Effector memory CD8-positive, alpha-beta T cell (primary cell): ENCODE measurements around the gene PPP1R3G.
A peak's percentile ranks its signal among the peaks of the same experiment; 100 is the strongest.

Experiments
- ATAC-seq: fragments of 150-1000 bp; cut with Tn5 transposase; replicated peaks from 2 replicates; pipeline ENCODE4 v1.10.0; 2021; ENCODE audit warnings: mild to moderate bottlenecking, moderate library complexity
- DNase-seq, 3 experiments: peaks; one replicate each; pipeline ENCODE4 v3.0.0; 2021
- H3K27ac Mint-ChIP-seq, 2 donors: one replicate each; pipeline ENCODE4 v1.8.0; 2022; ENCODE audit warnings: mild to moderate bottlenecking in 2 of 2, mixed read lengths in 2 of 2, moderate library complexity in 2 of 2
- H3K27me3 Mint-ChIP-seq, 2 donors: one replicate each; pipeline ENCODE4 v1.8.0; 2022; ENCODE audit warnings: mixed read lengths in 2 of 2
- H3K36me3 Mint-ChIP-seq: one replicate; pipeline ENCODE4 v1.8.0; 2022; ENCODE audit warnings: mild to moderate bottlenecking, moderate library complexity, mixed read lengths; ENCODE audit not compliant: insufficient read depth
- H3K4me1 Mint-ChIP-seq, 2 donors: one replicate each; pipeline ENCODE4 v1.8.0; 2022; ENCODE audit warnings: low read depth in 2 of 2, mixed read lengths in 2 of 2
- H3K4me3 Mint-ChIP-seq, 2 donors: one replicate each; pipeline ENCODE4 v1.8.0; 2022; ENCODE audit warnings: mild to moderate bottlenecking in 2 of 2, mixed read lengths in 2 of 2, moderate library complexity in 2 of 2
- H3K9me3 Mint-ChIP-seq, 2 donors: one replicate each; pipeline ENCODE4 v1.8.0; 2022; ENCODE audit warnings: mixed read lengths in 2 of 2
- total RNA-seq, 9 experiments: gene quantifications; one replicate each; lab custom pipeline; 2026; lab: John Stamatoyannopoulos, UW

Gene PPP1R3G
- 0 reads per million in 9 experiments for total RNA-seq

DNA sequence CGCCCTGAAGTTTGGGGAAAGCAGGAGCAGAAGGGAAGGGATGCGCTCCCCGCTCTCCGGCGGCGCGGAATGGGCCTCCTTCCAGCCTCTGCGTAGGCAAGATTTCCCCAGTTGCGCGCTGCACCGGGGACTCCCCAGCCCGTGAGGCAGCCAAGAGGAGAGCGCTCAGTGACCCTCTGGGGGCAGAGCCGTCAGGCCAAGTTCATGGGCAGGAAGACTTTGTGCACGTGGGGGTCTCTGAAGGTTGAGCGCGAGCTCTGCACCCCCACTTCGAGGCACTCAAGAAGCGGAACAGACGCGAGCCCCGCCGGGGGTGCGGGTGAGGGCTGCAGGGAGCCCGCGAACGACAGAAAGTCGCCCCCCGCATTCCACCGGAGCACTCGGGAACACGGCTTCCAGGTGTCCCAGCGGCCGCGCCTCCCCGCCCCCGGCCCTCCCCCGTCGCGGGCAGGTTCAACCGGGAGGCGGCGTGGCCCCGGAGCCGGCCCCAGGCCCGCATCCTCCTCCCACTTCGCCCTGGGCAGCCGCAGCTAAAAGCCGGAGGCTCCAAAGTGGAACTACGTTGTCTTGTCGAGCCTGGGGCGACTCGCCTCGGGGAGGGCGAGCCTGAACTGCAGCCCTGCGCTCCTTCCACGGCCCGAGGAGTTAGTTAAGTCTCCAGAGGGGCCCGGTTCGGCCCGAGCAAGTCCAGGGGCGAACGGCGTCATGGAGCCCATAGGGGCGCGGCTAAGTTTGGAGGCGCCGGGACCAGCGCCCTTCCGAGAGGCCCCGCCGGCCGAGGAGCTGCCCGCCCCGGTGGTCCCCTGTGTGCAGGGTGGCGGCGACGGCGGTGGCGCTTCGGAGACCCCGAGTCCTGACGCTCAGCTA is at the start of gene PPP1R3G:
Gene PPP1R3G (plus strand): TSS at position 561 of the 867 bp plus-strand sequence. CDS start 145 bp downstream, at position 706.
- no peak for ATAC-seq
- H3K27ac Mint-ChIP-seq: no peak within 1 kb of the TSS

DNA sequence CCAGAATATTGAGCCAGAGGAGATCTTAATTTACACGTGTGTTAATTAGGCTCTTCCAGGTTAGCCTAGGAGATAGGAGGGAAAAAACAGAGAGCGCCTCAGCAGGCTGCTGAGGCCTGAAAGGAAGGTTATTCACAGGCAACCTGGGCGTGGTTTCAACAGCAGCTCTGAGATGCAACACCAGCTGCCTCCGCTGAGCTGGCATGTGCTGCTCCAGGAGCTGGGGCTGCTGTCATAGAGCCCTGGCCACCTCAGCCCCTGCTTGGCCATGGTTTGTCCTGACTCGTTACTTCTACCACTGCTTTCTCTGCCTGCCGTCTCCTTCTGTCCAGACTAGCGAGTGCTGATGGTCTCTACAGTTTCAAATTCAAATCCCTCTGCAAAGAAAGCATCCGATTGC is 48.9 kb upstream of the PPP1R3G start:
- no peak for DNase-seq
- H3K27ac Mint-ChIP-seq: no peak overlapping the region
- peaks cover 0 to 7% of the 10 kb centered on the region in 2 donors for H3K27me3 Mint-ChIP-seq
- no peaks in the 10 kb centered on the region for H3K36me3 Mint-ChIP-seq
- H3K4me3 Mint-ChIP-seq: no peak overlapping the region
- H3K9me3 Mint-ChIP-seq: no peaks in the 10 kb centered on the region
- no peak for ATAC-seq
- H3K4me1 Mint-ChIP-seq: no peaks in the 10 kb centered on the region

More for the DNA sequence above, at the start of gene PPP1R3G:
- no peaks in the 10 kb centered on the region for H3K9me3 Mint-ChIP-seq
- H3K4me3 Mint-ChIP-seq: peak within 1 kb of the TSS in 1 of 2 donors; percentile 42
- no peaks in the 10 kb centered on the region for H3K36me3 Mint-ChIP-seq
- H3K4me1 Mint-ChIP-seq: no peaks in the 10 kb centered on the region
- no peak for DNase-seq
- H3K27me3 Mint-ChIP-seq: peaks cover 42 to 58% of the 10 kb centered on the region in 2 donors

DNA sequence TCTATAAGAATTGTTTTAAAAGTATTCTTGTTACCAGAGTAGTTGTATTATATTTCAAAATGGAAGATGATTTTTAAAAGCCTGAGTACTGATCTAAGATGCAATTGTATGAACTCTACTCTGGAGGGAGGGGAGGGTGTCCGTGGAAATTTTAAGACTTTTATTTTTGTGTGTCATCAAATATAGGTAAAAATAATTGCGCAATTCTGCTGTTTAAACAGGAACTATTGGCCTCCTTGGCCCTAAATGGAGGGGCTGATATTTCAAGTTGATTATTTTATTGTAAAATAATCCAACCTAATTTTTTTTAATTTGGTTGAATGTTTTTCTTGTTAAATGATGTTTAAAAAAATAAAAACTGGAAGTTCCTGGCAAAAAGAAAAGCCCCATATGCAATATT is 43.2 kb upstream of the PPP1R3G start:
- ATAC-seq (no peak), DNase-seq (no peak)
- no peak overlapping the region for H3K4me3 Mint-ChIP-seq
- H3K36me3 Mint-ChIP-seq: peaks cover 3% of the 10 kb centered on the region
- H3K9me3 Mint-ChIP-seq: no peaks in the 10 kb centered on the region
- no peak overlapping the region for H3K27ac Mint-ChIP-seq
- H3K27me3 Mint-ChIP-seq: no peaks in the 10 kb centered on the region
- H3K4me1 Mint-ChIP-seq: no peaks in the 10 kb centered on the region

DNA sequence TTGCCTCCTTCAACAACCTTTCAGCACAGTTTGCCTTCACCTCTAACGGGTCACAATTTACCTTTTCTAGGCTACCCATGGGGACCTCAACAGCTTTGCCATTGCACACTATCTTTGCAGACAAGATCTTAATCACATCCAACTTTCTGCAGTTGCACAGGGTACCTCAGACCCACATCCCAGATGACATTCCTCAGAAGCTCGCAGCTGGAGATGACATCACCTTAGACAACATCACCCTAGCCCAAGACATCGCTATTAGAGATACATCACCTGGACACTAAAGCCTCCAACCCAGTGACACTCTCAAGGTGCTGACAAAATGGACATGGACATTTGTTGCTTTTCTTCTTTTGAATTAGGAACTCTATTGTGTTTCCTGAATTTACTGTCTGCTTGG is 42.7 kb upstream of the PPP1R3G start:
- H3K4me1 Mint-ChIP-seq: no peaks in the 10 kb centered on the region
- no peak overlapping the region for H3K27ac Mint-ChIP-seq
- no peak overlapping the region for H3K4me3 Mint-ChIP-seq
- no peak for DNase-seq
- peaks cover 0 to 3% of the 10 kb centered on the region in 2 donors for H3K27me3 Mint-ChIP-seq
- H3K36me3 Mint-ChIP-seq: peaks cover 3% of the 10 kb centered on the region
- ATAC-seq: no peak
- H3K9me3 Mint-ChIP-seq: no peaks in the 10 kb centered on the region

DNA sequence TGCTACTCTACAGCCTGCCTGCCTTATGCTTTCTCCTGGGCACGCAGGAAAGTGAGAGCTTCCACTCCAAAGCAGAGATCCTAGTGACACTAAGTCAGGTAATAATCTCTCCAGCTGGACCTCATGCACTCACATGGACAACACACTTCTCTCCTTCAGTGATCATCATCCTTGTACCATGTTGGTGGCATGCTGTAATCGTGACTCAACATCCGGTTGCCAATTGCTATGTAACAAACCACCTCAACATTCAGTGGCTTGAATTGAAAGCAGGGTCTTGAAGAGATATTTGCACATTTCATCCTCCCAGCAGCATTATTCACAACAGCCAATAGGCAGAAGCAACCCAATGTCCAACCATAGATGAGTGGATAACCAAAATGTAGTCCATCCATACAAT is 40.3 kb upstream of the PPP1R3G start:
- no peak overlapping the region for H3K27ac Mint-ChIP-seq
- no peak overlapping the region for H3K4me3 Mint-ChIP-seq
- peaks cover 11 to 26% of the 10 kb centered on the region in 2 donors for H3K27me3 Mint-ChIP-seq
- H3K9me3 Mint-ChIP-seq: peaks cover 3 to 8% of the 10 kb centered on the region in 2 donors
- peaks cover 3% of the 10 kb centered on the region for H3K36me3 Mint-ChIP-seq
- no peak for DNase-seq
- no peak for ATAC-seq
- no peaks in the 10 kb centered on the region for H3K4me1 Mint-ChIP-seq

DNA sequence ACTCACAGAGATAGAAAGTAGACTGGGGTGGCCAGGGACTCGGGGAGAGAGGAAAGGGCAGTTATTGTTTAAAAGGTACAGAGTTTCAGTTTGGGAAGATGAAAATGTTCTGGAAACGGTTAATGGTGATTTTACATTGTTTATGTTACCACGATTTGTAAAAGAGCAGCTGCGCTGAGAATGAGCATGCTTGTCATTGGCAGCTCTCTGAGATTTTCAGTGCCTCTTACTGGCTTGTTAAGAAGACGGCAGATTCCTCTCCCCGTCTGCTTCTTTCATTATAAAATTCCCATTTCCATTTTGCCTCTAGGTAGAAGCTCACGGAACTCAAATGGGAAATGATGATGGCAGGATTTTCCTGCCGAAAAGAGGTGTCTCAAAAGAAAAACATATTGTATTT is 39.7 kb upstream of the PPP1R3G start:
- H3K27ac Mint-ChIP-seq: no peak overlapping the region
- H3K27me3 Mint-ChIP-seq: peaks cover 11 to 26% of the 10 kb centered on the region in 2 donors
- peaks cover 3 to 9% of the 10 kb centered on the region in 2 donors for H3K9me3 Mint-ChIP-seq
- ATAC-seq (no peak), DNase-seq (no peak)
- H3K4me1 Mint-ChIP-seq: no peaks in the 10 kb centered on the region
- H3K4me3 Mint-ChIP-seq: no peak overlapping the region
- peaks cover 3% of the 10 kb centered on the region for H3K36me3 Mint-ChIP-seq

DNA sequence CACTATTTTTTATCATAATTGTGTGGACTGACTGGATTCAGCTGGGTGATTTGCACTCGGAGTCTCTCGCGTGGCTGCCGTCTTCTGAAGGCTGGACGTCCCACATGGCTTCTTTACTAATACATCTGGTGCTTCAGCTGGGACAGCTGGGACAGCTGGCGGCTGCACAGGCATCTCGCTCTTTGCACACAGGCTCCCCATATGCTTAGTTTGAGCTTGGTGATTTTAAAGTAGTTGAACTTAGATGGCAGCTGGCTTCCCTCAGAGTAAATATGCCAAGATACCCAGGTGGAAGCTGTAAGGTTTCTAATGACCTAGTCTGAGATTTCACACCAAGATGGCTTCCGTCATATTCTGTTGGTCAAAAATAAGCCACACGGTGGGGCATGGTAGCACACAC is 38.7 kb upstream of the PPP1R3G start:
- H3K4me3 Mint-ChIP-seq: no peak overlapping the region
- no peak for DNase-seq
- peaks cover 11 to 35% of the 10 kb centered on the region in 2 donors for H3K27me3 Mint-ChIP-seq
- H3K36me3 Mint-ChIP-seq: peaks cover 3% of the 10 kb centered on the region
- ATAC-seq: no peak
- H3K9me3 Mint-ChIP-seq: peaks cover 9 to 19% of the 10 kb centered on the region in 2 donors
- H3K4me1 Mint-ChIP-seq: no peaks in the 10 kb centered on the region
- no peak overlapping the region for H3K27ac Mint-ChIP-seq

DNA sequence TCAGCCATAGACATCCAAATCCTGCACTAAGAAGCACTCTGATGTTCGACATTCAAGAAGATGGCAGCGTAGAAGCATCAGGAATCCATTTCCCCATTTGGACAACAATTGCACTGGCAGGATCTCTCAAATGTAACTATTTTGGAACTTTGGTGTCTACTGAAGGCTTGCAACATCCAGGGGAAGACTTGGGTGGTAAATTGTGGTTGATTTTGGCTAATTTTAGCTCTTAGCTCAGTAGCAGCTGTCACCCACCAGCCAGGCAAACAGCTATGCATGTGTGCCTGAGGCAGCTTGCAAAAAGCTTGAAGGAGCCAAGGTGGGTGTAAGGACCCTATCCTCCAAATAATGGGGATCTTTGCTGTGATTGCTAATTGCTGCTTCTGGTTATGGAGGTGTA is 35.1 kb upstream of the PPP1R3G start:
- peaks cover 11 to 52% of the 10 kb centered on the region in 2 donors for H3K27me3 Mint-ChIP-seq
- no peak for ATAC-seq

DNA sequence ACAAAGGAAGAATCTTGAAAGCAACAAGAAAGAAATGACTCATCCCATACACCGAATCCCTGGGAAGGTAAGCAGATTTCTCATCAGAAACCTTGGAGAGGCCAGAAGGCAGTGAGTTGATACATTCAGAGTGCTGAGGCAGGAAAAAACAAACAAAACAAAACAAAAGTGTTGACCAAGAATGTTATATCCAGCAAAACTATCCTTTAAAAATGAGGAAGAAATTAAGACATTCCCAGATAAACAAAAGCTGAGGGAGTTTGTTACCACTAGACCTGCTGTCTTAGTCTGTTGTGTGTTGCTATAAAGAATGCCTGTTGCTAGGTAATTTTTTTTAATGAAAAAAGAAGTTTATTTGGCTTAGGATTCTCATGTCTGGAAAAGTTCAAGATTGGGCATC is 33.7 kb upstream of the PPP1R3G start:
- Mint-ChIP-seq H3K4me1 (no peaks in the 10 kb centered on the region), H3K4me3 (no peak overlapping the region), H3K27ac (no peak overlapping the region), H3K27me3 (peaks cover 11 to 52% of the 10 kb centered on the region in 2 donors), H3K9me3 (peaks cover 10 to 20% of the 10 kb centered on the region in 2 donors), H3K36me3 (peaks cover 3% of the 10 kb centered on the region)
- no peak for DNase-seq
- ATAC-seq: no peak

More for the DNA sequence above, 35.1 kb upstream of the PPP1R3G start:
- Mint-ChIP-seq H3K9me3 (peaks cover 10 to 20% of the 10 kb centered on the region in 2 donors), H3K4me1 (no peaks in the 10 kb centered on the region), H3K27ac (no peak overlapping the region), H3K4me3 (no peak overlapping the region), H3K36me3 (no peaks in the 10 kb centered on the region)
- DNase-seq: no peak

DNA sequence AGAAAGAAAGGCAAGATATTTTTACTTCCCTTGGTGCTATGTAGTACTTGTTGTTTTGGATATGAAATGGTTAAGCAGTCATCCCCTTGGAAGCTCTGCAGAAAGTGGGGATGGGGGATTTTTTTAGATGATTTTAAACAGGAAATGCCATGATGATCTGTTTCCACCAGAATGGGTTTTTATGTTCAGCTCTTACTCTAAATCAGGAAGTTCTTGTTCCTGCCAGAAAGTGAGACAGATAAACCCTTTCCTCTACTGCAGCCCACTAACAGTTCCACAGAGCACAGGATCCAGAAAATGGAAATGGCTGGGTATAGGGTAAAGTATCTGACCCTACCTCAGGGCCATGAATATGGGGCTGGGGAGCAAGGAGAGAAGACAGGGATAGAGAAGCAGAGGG is 32.1 kb upstream of the PPP1R3G start:
- peaks cover 10 to 20% of the 10 kb centered on the region in 2 donors for H3K9me3 Mint-ChIP-seq
- H3K4me1 Mint-ChIP-seq: no peaks in the 10 kb centered on the region
- no peak overlapping the region for H3K4me3 Mint-ChIP-seq
- peaks cover 3% of the 10 kb centered on the region for H3K36me3 Mint-ChIP-seq
- DNase-seq (no peak), ATAC-seq (no peak)
- H3K27me3 Mint-ChIP-seq: peaks cover 13 to 44% of the 10 kb centered on the region in 2 donors
- H3K27ac Mint-ChIP-seq: no peak overlapping the region

DNA sequence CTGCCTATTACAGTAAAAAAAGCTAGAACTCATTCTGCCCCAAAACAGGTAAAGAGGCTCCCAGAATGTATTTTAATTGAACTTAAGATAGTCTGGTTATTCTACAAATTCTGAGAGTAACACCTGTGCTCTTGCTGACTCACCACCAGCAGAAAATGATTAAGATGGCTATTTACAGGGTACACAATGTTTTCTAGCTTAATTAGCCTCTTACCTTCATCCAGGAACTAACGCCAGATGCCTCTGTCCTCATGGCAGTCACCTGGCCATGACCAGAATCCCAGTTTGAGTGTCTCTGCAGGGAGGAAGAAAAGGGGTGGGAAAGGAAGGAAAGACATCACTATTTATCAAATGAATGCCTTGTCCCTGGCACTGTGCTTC is 31.3 kb upstream of the PPP1R3G start:
- Mint-ChIP-seq H3K4me3 (no peak overlapping the region), H3K27me3 (peaks cover 14 to 39% of the 10 kb centered on the region in 2 donors), H3K4me1 (no peaks in the 10 kb centered on the region), H3K9me3 (peaks cover 7 to 15% of the 10 kb centered on the region in 2 donors), H3K36me3 (peaks cover 3% of the 10 kb centered on the region), H3K27ac (no peak overlapping the region)
- DNase-seq (no peak), ATAC-seq (no peak)

DNA sequence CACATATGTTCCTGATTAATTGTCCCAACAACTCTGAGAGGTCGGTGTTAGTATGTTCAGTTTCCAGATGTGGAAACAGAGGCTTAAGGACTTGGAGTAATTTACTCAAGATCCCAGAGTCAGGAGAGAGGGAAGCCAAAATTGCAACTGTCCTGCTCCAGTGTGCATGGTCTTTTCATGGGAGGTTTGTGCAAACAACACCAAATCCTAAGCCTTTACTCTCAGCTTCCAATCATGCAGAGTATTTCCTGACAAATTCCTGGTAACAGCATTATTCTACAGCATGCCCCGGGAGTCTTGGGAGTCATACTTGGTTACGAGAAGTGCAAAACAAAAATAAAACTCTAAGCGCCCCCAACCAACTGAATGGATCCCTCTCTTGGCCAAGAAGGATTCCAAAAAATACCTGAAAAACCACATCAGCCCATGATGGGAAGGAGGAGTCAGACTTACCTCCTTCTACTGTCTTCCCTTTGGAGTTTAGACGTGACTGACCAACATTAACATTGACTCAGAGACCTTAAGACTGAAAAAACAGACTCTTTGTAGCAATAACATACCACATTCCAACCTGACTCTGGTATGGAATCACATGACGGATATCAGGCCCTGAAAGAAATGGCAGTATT is 30.8 kb upstream of the PPP1R3G start:
- Mint-ChIP-seq H3K4me1 (no peaks in the 10 kb centered on the region), H3K4me3 (no peak overlapping the region), H3K27me3 (peaks cover 15 to 36% of the 10 kb centered on the region in 2 donors), H3K36me3 (peaks cover 3% of the 10 kb centered on the region), H3K9me3 (peaks cover 7 to 12% of the 10 kb centered on the region in 2 donors), H3K27ac (no peak overlapping the region)
- DNase-seq (no peak), ATAC-seq (no peak)

DNA sequence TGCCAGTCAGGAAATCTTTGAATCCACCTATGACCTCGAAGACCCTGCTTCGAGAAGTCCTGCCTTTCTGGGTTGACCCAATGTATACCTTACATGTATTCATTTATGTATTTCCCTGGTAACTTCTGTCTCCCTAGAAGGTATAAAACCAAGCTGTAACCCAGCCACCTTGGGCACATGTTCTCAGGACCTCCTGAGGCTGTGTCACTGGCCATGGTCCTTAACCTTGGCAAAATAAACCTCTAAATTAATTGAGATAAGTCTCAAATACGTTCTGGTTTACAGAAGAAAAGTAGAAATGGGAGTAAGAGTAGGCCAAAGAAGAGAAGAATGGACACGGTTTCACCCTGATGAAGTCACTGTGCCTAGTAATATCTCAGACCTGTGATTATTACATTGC is 30.0 kb upstream of the PPP1R3G start:
- peaks cover 21 to 41% of the 10 kb centered on the region in 2 donors for H3K27me3 Mint-ChIP-seq
- peaks cover 7 to 12% of the 10 kb centered on the region in 2 donors for H3K9me3 Mint-ChIP-seq
- ATAC-seq (no peak), DNase-seq (no peak)
- H3K4me1 Mint-ChIP-seq: no peaks in the 10 kb centered on the region
- no peak overlapping the region for H3K4me3 Mint-ChIP-seq
- H3K27ac Mint-ChIP-seq: no peak overlapping the region
- H3K36me3 Mint-ChIP-seq: peaks cover 3% of the 10 kb centered on the region

DNA sequence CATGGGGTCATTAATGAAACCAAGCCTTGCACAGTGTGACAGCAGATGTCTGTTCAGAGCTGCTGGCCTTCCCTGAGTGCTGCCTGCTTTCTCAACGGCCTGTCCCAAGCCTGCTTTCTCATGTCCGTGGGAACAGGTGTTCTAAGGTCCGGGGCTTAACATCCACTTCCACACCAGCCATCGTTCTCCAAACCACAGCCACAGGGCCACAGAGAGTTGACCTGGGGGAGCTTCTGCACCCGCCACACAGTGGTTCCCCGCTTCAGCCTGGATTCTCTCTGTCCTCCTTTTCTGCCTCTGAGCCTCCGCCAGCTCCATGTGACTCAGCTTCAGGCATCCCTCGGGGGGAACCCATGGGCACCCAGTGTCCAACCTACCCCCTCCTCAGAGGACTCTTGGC is 26.9 kb upstream of the PPP1R3G start:
- no peaks in the 10 kb centered on the region for H3K9me3 Mint-ChIP-seq
- H3K27ac Mint-ChIP-seq: no peak overlapping the region
- no peak for DNase-seq
- no peak for ATAC-seq
- no peaks in the 10 kb centered on the region for H3K4me1 Mint-ChIP-seq
- peaks cover 3% of the 10 kb centered on the region for H3K36me3 Mint-ChIP-seq
- no peak overlapping the region for H3K4me3 Mint-ChIP-seq
- H3K27me3 Mint-ChIP-seq: peaks cover 24 to 37% of the 10 kb centered on the region in 2 donors
